Peyer's patch (tissue), 4 donors: ENCODE measurements around the gene VSTM2B. TPM values are rescaled to one million over a fixed set of nuclear protein-coding genes. Genes with fewer than 3 reads are reported as not detected.

Experiments used
- DNase-seq, 3 donors: peaks; one replicate each; pipeline ENCODE4 v3.0.0-alpha.2; 2017 to 2019
- H3K27ac ChIP-seq, 4 donors: fragments of 200-600 bp; sonication (generic); one replicate each; pipeline ENCODE4 v1.5.1; 2016 to 2019
- H3K27me3 ChIP-seq, 2 donors: fragments of 200-600 bp; sonication (generic); one replicate each; pipeline ENCODE4 v1.5.1; 2019
- H3K36me3 ChIP-seq, 3 donors: fragments of 200-600 bp; sonication (generic); one replicate each; pipeline ENCODE4 v1.5.1; 2016 to 2019
- H3K4me1 ChIP-seq, 4 donors: fragments of 200-600 bp; sonication (generic); one replicate each; pipeline ENCODE4 v1.5.1; 2016 to 2019
- H3K4me3 ChIP-seq, 4 donors: fragments of 200-600 bp; sonication (generic); 1 replicate in 3 of 4; 2 replicates in 1 of 4; pipeline ENCODE4 v1.5.1; 2016 to 2019; ENCODE audit warnings: mild to moderate bottlenecking in 1 of 4
- H3K9me3 ChIP-seq, 4 donors: fragments of 200-600 bp; sonication (generic); one replicate each; pipeline ENCODE4 v1.5.1; 2016 to 2019; ENCODE audit warnings: mild to moderate bottlenecking in 1 of 4
- CTCF ChIP-seq, 6 experiments: fragments of 450-650 bp in 4 of 6; fragments of 200-600 bp in 2 of 6; sonication (generic) in 1 of 6; IDR thresholded peaks; one replicate each; pipeline ENCODE4 v1.5.1; 2017 to 2019; ENCODE audit warnings: antibody characterized with exemption in 6 of 6, mild to moderate bottlenecking in 3 of 6, moderate library complexity in 1 of 6
- POLR2A ChIP-seq, 2 donors: fragments of 450-650 bp; IDR thresholded peaks; one replicate each; pipeline ENCODE4 v1.5.1; 2017; ENCODE audit warnings: antibody characterized with exemption in 2 of 2, mild to moderate bottlenecking in 2 of 2, moderate library complexity in 2 of 2
- total RNA-seq, 4 donors: library from RNA; depleted of rRNA; stranded (reverse); fragments of >200 nt; gene quantifications; one replicate each; pipeline ENCODE4 v1.1.0, GENCODE V29; 2016

The VSTM2B gene
- total RNA-seq, 4 donors from 2014 or later: not detected

GRCh38 chr19:29521291-29522075, 4.3 kb upstream of the VSTM2B start:
- Histone ChIP-seq H3K27ac (no peak overlapping the region), H3K4me1 (peaks cover 0 to 15% (median 3%) of the 10 kb centered on the region in 4 donors), H3K27me3 (peaks cover 0 to 14% of the 10 kb centered on the region in 2 donors), H3K9me3 (no peaks in the 10 kb centered on the region), H3K4me3 (no peak overlapping the region), H3K36me3 (no peaks in the 10 kb centered on the region)
- TF ChIP-seq POLR2A (IDR thresholded peaks at IDR 0.05) (no peak), CTCF (IDR thresholded peaks at IDR 0.05) (no peak)
- DNase-seq: no peak

GRCh38 chr19:29523568-29523967, 2.2 kb upstream of the VSTM2B start:
- Histone ChIP-seq H3K4me1 (peaks cover 0 to 34% (median 4%) of the 10 kb centered on the region in 4 donors), H3K9me3 (no peaks in the 10 kb centered on the region), H3K27ac (no peak overlapping the region), H3K4me3 (no peak overlapping the region), H3K27me3 (peaks cover 0 to 33% of the 10 kb centered on the region in 2 donors), H3K36me3 (no peaks in the 10 kb centered on the region)
- DNase-seq: no peak
- TF ChIP-seq CTCF (IDR thresholded peaks at IDR 0.05) (no peak), POLR2A (IDR thresholded peaks at IDR 0.05) (no peak)

GRCh38 chr19:29524201-29524911, 1.4 kb upstream of the VSTM2B start:
- peaks cover 0 to 42% (median 6%) of the 10 kb centered on the region in 4 donors for H3K4me1 ChIP-seq
- H3K36me3 ChIP-seq: no peaks in the 10 kb centered on the region
- no peak for TF ChIP-seq CTCF (IDR thresholded peaks at IDR 0.05)
- TF ChIP-seq POLR2A (IDR thresholded peaks at IDR 0.05): no peak
- H3K27ac ChIP-seq: no peak overlapping the region
- H3K4me3 ChIP-seq: no peak overlapping the region
- H3K9me3 ChIP-seq: no peaks in the 10 kb centered on the region
- peaks cover 0 to 41% of the 10 kb centered on the region in 2 donors for H3K27me3 ChIP-seq
- DNase-seq: no peak

GRCh38 chr19:29524912-29525831, 622 bp upstream of the VSTM2B start:
- Histone ChIP-seq H3K9me3 (peaks cover 0 to 5% (median 0%) of the 10 kb centered on the region in 4 donors), H3K27me3 (peaks cover 0 to 49% of the 10 kb centered on the region in 2 donors), H3K36me3 (no peaks in the 10 kb centered on the region), H3K4me1 (peaks cover 0 to 50% (median 6%) of the 10 kb centered on the region in 4 donors), H3K4me3 (no peak overlapping the region), H3K27ac (no peak overlapping the region)
- DNase-seq: no peak
- no peak for TF ChIP-seq POLR2A (IDR thresholded peaks at IDR 0.05)
- TF ChIP-seq CTCF (IDR thresholded peaks at IDR 0.05): no peak
